GM19035 (cell line): ENCODE measurements around the gene ELP2.
"Not testable (repeated sequence)": the region's sequence is repeated elsewhere in the genome, so short reads cannot be mapped to it uniquely, and the experiment has no call there.

Experiments used
- ATAC-seq: cut with Tn5 transposase; IDR thresholded peaks from one replicate; pipeline ENCODE4 v1.9.1; 2021; ENCODE audit not compliant: unreplicated experiment

The ELP2 gene

GRCh38 chr18:36116771-36117170 lies 12.9 kb upstream of the ELP2 start:
- ATAC-seq, result not testable (repeated sequence)

- no peak for ATAC-seq
These were observed 9.4 kb upstream of the ELP2 start for GRCh38 chr18:36120297-36120696.

GRCh38 chr18:36124841-36125240 lies 4.9 kb upstream of the ELP2 start:
- no peak for ATAC-seq

GRCh38 chr18:36126668-36127067 lies 3.0 kb upstream of the ELP2 start:
- ATAC-seq, result no peak

- no peak for ATAC-seq
These were observed 1.7 kb upstream of the ELP2 start for GRCh38 chr18:36127836-36128529.

- no peak for ATAC-seq
These were observed 1.2 kb upstream of the ELP2 start for GRCh38 chr18:36128530-36128870.

GRCh38 chr18:36128907-36129299 lies 796 bp upstream of the ELP2 start:
- ATAC-seq, result no peak

GRCh38 chr18:36130039-36130831 lies 536 bp downstream of the ELP2 start:
- ATAC-seq, result peak; percentile 26

- ATAC-seq, result no peak
These were observed 1.4 kb downstream of the ELP2 start for GRCh38 chr18:36130883-36131653.

GRCh38 chr18:36131692-36132483 lies 2.2 kb downstream of the ELP2 start:
- no peak for ATAC-seq

GRCh38 chr18:36132756-36133155 lies 3.1 kb downstream of the ELP2 start:
- no peak for ATAC-seq

- no peak for ATAC-seq
These were observed 5.6 kb downstream of the ELP2 start for GRCh38 chr18:36135264-36135663.

GRCh38 chr18:36139245-36139644 lies 9.5 kb downstream of the ELP2 start:
- ATAC-seq, result no peak

GRCh38 chr18:36141576-36141975 lies 11.9 kb downstream of the ELP2 start:
- no peak for ATAC-seq

- no peak for ATAC-seq
These were observed 13.1 kb downstream of the ELP2 start for GRCh38 chr18:36142751-36143150.

GRCh38 chr18:36143391-36143790 lies 13.7 kb downstream of the ELP2 start:
- ATAC-seq, result no peak

GRCh38 chr18:36149514-36150289 lies 20.0 kb downstream of the ELP2 start:
- ATAC-seq, result peak; percentile 97

- no peak for ATAC-seq
These were observed 23.1 kb downstream of the ELP2 start for GRCh38 chr18:36152781-36153180.

GRCh38 chr18:36153203-36153602 lies 23.5 kb downstream of the ELP2 start:
- ATAC-seq, result no peak

- ATAC-seq, result no peak
These were observed 24.1 kb downstream of the ELP2 start for GRCh38 chr18:36153771-36154170.
